ENCODE measurements around the gene CKAP2.

DNA sequence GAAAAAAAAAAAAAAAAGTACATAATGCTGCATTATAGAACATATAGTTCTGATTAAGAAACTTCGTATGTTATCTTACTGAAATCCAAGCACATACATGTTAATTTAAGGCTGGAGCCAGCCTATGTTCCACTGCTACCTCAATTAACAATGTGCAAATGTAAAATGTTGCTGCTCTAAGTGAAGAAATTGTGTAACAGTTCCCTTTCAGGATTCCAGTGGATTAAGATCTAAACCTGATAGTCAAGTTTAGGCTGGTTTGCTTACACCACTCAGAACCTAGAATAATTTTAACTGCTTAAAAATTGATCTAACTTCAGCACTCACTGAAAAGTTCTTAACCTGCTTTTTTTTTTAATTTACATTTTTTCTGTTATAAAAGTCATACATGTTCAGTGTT lies 9.0 kb upstream of the CKAP2 start:
- TF ChIP-seq, protein P1, sequence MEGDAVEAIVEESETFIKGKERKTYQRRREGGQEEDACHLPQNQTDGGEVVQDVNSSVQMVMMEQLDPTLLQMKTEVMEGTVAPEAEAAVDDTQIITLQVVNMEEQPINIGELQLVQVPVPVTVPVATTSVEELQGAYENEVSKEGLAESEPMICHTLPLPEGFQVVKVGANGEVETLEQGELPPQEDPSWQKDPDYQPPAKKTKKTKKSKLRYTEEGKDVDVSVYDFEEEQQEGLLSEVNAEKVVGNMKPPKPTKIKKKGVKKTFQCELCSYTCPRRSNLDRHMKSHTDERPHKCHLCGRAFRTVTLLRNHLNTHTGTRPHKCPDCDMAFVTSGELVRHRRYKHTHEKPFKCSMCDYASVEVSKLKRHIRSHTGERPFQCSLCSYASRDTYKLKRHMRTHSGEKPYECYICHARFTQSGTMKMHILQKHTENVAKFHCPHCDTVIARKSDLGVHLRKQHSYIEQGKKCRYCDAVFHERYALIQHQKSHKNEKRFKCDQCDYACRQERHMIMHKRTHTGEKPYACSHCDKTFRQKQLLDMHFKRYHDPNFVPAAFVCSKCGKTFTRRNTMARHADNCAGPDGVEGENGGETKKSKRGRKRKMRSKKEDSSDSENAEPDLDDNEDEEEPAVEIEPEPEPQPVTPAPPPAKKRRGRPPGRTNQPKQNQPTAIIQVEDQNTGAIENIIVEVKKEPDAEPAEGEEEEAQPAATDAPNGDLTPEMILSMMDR (IDR thresholded peaks at IDR 0.05): no peak
- no peak for TF ChIP-seq POLR2A (IDR thresholded peaks at IDR 0.05)
